HCT116 (cell line): ENCODE data around the gene CC2D2B. TPM values are rescaled to one million over a fixed set of nuclear protein-coding genes. Genes with fewer than 3 reads are reported as not detected.

Experiments
- ATAC-seq: fragments of 200-7000 bp; cut with Tn5 transposase; 2 replicates; pipeline ENCODE4 v1.9.1; 2020; ENCODE audit warnings: mild to moderate bottlenecking, moderate library complexity
- BruUV-seq: library from RNA; stranded (reverse); fragments of 400-500 nt; replicated peaks from 2 replicates; lab custom pipeline; 2021; lab: Mats Ljungman, UMichigan
- CTCF ChIA-PET: fragments of 300-600 bp; sonication (Branson Sonifier 250); formaldehyde crosslinking; loops from one replicate; lab custom pipeline; 2021; ENCODE audit warnings: antibody characterized with exemption; lab: Charles Lee
- POLR2A ChIA-PET: fragments of 300-600, 350-600 bp; sonication (Branson Sonifier 250); formaldehyde crosslinking; loops from one replicate; lab custom pipeline; 2021; ENCODE audit warnings: antibody characterized with exemption; lab: Charles Lee
- RAD21 ChIA-PET, 2 experiments: fragments of 300-600 bp; sonication (Branson Sonifier 250); formaldehyde crosslinking; loops; one replicate each; lab custom pipeline; 2023; ENCODE audit warnings: low total read pairs in 2 of 2; ENCODE audit not compliant: uncharacterized antibody in 2 of 2, unreplicated experiment in 2 of 2, low non-redundant PET in 1 of 2; lab: Charles Lee
- DNase-seq: peaks from one replicate; pipeline ENCODE4 v3.0.0-alpha.2; 2010; ENCODE audit warnings: low read depth, low spot score
- H2AFZ ChIP-seq: fragments of 200-600 bp; shearing (Covaris generic), sonication (generic); 2 replicates; pipeline ENCODE4 v1.6.1; 2017; ENCODE audit warnings: low read depth, mixed run types, mixed read lengths, antibody characterized with exemption, low read length; ENCODE audit not compliant: poor library complexity, severe bottlenecking
- H3K27ac ChIP-seq: 2 replicates; pipeline ENCODE4 v1.5.1; 2012; ENCODE audit warnings: low read depth, low read length
- H3K27me3 ChIP-seq: fragments of 200-600 bp; sonication (generic); 2 replicates; pipeline ENCODE4 v1.6.1; 2016; ENCODE audit warnings: mixed run types, low read length, mixed read lengths; ENCODE audit not compliant: insufficient read depth
- H3K36me3 ChIP-seq, 2 experiments: fragments of 200-500 bp in 1 of 2; fragments of 200-600 bp in 1 of 2; sonication (Bioruptor generic) in 1 of 2; sonication (generic) in 1 of 2; 2 replicates each; pipeline versions ENCODE4 v1.5.1 to v1.6.1; 2014 to 2016; ENCODE audit warnings: low read length in 2 of 2, inconsistent platforms in 1 of 2, mixed read lengths in 1 of 2, mixed run types in 1 of 2; ENCODE audit not compliant: insufficient read depth in 2 of 2, control insufficient read depth in 1 of 2
- H3K4me1 ChIP-seq, 2 experiments: fragments of 200-600 bp in 1 of 2; sonication (generic) in 1 of 2; 2 replicates each; pipeline versions ENCODE4 v1.5.1 to v1.6.1; 2012 to 2017; ENCODE audit warnings: low read length in 2 of 2, inconsistent platforms in 1 of 2, mild to moderate bottlenecking in 1 of 2, mixed read lengths in 1 of 2, mixed run types in 1 of 2, moderate library complexity in 1 of 2; ENCODE audit not compliant: insufficient read depth in 2 of 2, control insufficient read depth in 1 of 2
- H3K4me2 ChIP-seq: fragments of 200-600 bp; sonication (generic); 2 replicates; pipeline ENCODE4 v1.6.1; 2017; ENCODE audit warnings: mixed run types, low read length, mixed read lengths
- H3K4me3 ChIP-seq, 2 experiments: fragments of 200-600 bp in 1 of 2; sonication (generic) in 1 of 2; replicated peaks in 1 of 2; 2 replicates each; pipeline ENCODE4 v1.5.1; 2011 to 2016; ENCODE audit warnings: low read length in 2 of 2, control low read depth in 1 of 2, low read depth in 1 of 2, mild to moderate bottlenecking in 1 of 2, mixed read lengths in 1 of 2, mixed run types in 1 of 2
- H3K79me2 ChIP-seq: fragments of 200-600 bp; sonication (generic); 2 replicates; pipeline ENCODE4 v1.6.1; 2017; ENCODE audit warnings: mild to moderate bottlenecking, mixed run types, low read length, moderate library complexity, mixed read lengths; ENCODE audit not compliant: insufficient read depth
- H3K9ac ChIP-seq: fragments of 200-600 bp; sonication (generic); 2 replicates; pipeline ENCODE4 v1.6.1; 2016; ENCODE audit warnings: low read length, mixed read lengths
- H3K9me2 ChIP-seq: fragments of 200-600 bp; sonication (generic), shearing (Covaris generic); 2 replicates; pipeline ENCODE4 v1.6.1; 2017; ENCODE audit warnings: mixed run types, mild to moderate bottlenecking, moderate library complexity; ENCODE audit not compliant: insufficient read depth
- H3K9me3 ChIP-seq, 2 experiments: fragments of 200-500 bp in 1 of 2; fragments of 200-600 bp in 1 of 2; sonication (Bioruptor generic) in 1 of 2; sonication (generic) in 1 of 2; 2 replicates each; pipeline ENCODE4 v1.6.1; 2014 to 2017; ENCODE audit warnings: low read length in 2 of 2, mixed read lengths in 2 of 2, inconsistent platforms in 1 of 2, low read depth in 1 of 2, mild to moderate bottlenecking in 1 of 2, mixed run types in 1 of 2, moderate library complexity in 1 of 2; ENCODE audit not compliant: control insufficient read depth in 1 of 2, insufficient read depth in 1 of 2
- H4K20me1 ChIP-seq: fragments of 200-600 bp; sonication (generic), shearing (Covaris generic); 2 replicates; pipeline ENCODE4 v1.6.1; 2017; ENCODE audit warnings: mixed run types, mild to moderate bottlenecking, moderate library complexity; ENCODE audit not compliant: insufficient read depth
- CEBPB ChIP-seq: IDR thresholded peaks from 2 replicates; pipeline ENCODE4 v1.6.1; 2012; ENCODE audit warnings: low read depth
- EGR1 ChIP-seq: IDR thresholded peaks from 2 replicates; pipeline ENCODE4 v1.6.1; 2012; ENCODE audit warnings: low read depth
- ELF1 ChIP-seq: IDR thresholded peaks from 2 replicates; pipeline ENCODE4 v1.6.1; 2012; ENCODE audit warnings: low read depth, borderline replicate concordance
- EZH2 ChIP-seq: fragments of 200-600 bp; sonication (generic); IDR thresholded peaks from 2 replicates; pipeline ENCODE4 v1.6.1; 2017; ENCODE audit warnings: antibody characterized with exemption, mixed run types
- POLR2A ChIP-seq: IDR thresholded peaks from 2 replicates; pipeline ENCODE4 v1.7.0; 2011; ENCODE audit warnings: borderline replicate concordance; ENCODE audit not compliant: insufficient read depth, insufficient read length; ENCODE audit errors: extremely low read depth
- POLR2AphosphoS5 ChIP-seq: IDR thresholded peaks from 2 replicates; pipeline ENCODE4 v1.6.1; 2011; ENCODE audit warnings: mild to moderate bottlenecking, low read depth, low read length, moderate library complexity
- RAD21 ChIP-seq: IDR thresholded peaks from 2 replicates; pipeline ENCODE4 v1.6.1; 2012; ENCODE audit warnings: low read depth, mild to moderate bottlenecking
- SIN3A ChIP-seq: IDR thresholded peaks from 2 replicates; pipeline ENCODE4 v1.6.1; 2012; ENCODE audit warnings: low read depth
- TCF7L2 ChIP-seq: IDR thresholded peaks from 2 replicates; pipeline ENCODE4 v1.7.0; 2011; ENCODE audit warnings: borderline replicate concordance, inconsistent platforms; ENCODE audit not compliant: insufficient read depth, insufficient read length; ENCODE audit errors: extremely low read depth
- YY1 ChIP-seq: IDR thresholded peaks from 2 replicates; pipeline ENCODE4 v1.6.1; 2011; ENCODE audit warnings: low read length, low read depth, moderate library complexity, mild to moderate bottlenecking; ENCODE audit not compliant: insufficient replicate concordance; ENCODE audit errors: extremely low read depth
- ZNF274 ChIP-seq: fragments of 200-500 bp; sonication (Bioruptor generic); IDR thresholded peaks from 2 replicates; pipeline ENCODE4 v1.6.1; 2014; ENCODE audit warnings: mild to moderate bottlenecking, low read depth, low read length, inconsistent platforms
- intact Hi-C: fragments of 100-400 bp; cut with micrococcal nuclease; formaldehyde crosslinking; loops from 2 replicates; pipeline ENCODE4 v1.10.0; 2022
- total RNA-seq: library from RNA; stranded (reverse); gene quantifications from one replicate; pipeline ENCODE4 v1.2.1, GENCODE V29; 2021; ENCODE audit not compliant: unreplicated experiment
- TF ChIP-seq, protein P1 (sequence below): IDR thresholded peaks from 2 replicates; pipeline ENCODE4 v1.6.1; 2011; ENCODE audit warnings: mild to moderate bottlenecking, low read length, moderate library complexity; ENCODE audit not compliant: insufficient replicate concordance; ENCODE audit errors: extremely low read depth
- TF ChIP-seq, protein P2 (sequence below): IDR thresholded peaks from 2 replicates; pipeline ENCODE4 v1.6.1; 2012

The CC2D2B gene
- total RNA-seq, 1 experiment from 2014 or later, result 0.20 TPM

DNA sequence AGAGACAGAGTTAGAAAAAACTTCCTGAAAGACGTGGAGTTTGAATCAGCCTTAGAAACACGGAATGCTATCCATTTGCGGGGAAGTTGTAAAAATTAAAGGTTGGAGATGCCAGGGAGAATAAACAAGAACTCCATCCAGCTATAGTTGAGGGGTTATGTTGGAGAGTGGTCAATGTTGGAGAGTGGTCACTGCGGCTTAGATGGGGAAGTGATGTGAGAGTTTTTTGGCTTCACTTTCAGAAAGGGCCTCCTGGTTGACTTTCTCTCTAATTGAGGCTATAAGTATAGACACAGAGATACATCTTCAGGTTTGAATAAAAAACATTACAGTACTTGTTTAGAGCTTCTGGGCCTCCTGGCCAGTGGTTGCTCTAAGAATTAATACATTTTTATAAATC lies 675 bp downstream of the CC2D2B start:
- H3K4me1 ChIP-seq, result peaks cover 0 to 19% of the 10 kb centered on the region in 2 experiments; a peak in 1 of 4 replicates
- H3K9me2 ChIP-seq, result no peaks in the 10 kb centered on the region
- no peaks in the 10 kb centered on the region for H4K20me1 ChIP-seq
- no peaks in the 10 kb centered on the region for H3K27me3 ChIP-seq
- ChIA-PET RAD21 (interaction anchor here in 1 of 2 experiments (1.7 kb wide), 1 partner anchor 215 kb away, joined by 4 read pairs; the partner anchor contains the start of gene TCTN3), POLR2A (interaction anchor here (1.3 kb wide), 1 partner anchor 215 kb away, joined by 3 read pairs; the partner anchor contains the start of gene TCTN3), CTCF (interaction anchor here (2.1 kb wide), 1 partner anchor 215 kb away, joined by 6 read pairs; the partner anchor contains the start of gene TCTN3)
- H2AFZ ChIP-seq, result peak overlapping the region; percentile 82
- H3K36me3 ChIP-seq, result peaks cover 0 to 7% of the 10 kb centered on the region in 2 experiments; a peak in 3 of 4 replicates
- peak overlapping the region; percentile 91 for H3K4me2 ChIP-seq
- TF ChIP-seq SIN3A, result no peak
- TF ChIP-seq CEBPB, result no peak
- TF ChIP-seq ZNF274, result no peak
- no peak for TF ChIP-seq POLR2AphosphoS5
- no peak for TF ChIP-seq POLR2A
- no peak for TF ChIP-seq RAD21
- TF ChIP-seq TCF7L2, result no peak
- no peak for TF ChIP-seq EGR1
- TF ChIP-seq, protein P1, sequence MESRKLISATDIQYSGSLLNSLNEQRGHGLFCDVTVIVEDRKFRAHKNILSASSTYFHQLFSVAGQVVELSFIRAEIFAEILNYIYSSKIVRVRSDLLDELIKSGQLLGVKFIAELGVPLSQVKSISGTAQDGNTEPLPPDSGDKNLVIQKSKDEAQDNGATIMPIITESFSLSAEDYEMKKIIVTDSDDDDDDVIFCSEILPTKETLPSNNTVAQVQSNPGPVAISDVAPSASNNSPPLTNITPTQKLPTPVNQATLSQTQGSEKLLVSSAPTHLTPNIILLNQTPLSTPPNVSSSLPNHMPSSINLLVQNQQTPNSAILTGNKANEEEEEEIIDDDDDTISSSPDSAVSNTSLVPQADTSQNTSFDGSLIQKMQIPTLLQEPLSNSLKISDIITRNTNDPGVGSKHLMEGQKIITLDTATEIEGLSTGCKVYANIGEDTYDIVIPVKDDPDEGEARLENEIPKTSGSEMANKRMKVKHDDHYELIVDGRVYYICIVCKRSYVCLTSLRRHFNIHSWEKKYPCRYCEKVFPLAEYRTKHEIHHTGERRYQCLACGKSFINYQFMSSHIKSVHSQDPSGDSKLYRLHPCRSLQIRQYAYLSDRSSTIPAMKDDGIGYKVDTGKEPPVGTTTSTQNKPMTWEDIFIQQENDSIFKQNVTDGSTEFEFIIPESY, result no peak
- no peak for TF ChIP-seq YY1
- no peak for TF ChIP-seq ELF1
- no peak for TF ChIP-seq EZH2
- TF ChIP-seq, protein P2, sequence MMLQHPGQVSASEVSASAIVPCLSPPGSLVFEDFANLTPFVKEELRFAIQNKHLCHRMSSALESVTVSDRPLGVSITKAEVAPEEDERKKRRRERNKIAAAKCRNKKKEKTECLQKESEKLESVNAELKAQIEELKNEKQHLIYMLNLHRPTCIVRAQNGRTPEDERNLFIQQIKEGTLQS, result no peak
- H3K4me3 ChIP-seq, result peak overlapping the region; percentile 63 to 66; a peak in 3 of 4 replicates
- no peak overlapping the region for H3K27ac ChIP-seq
- no peaks in the 10 kb centered on the region for H3K9me3 ChIP-seq
- DNase-seq, result no peak
- BruUV-seq, result no TSS peak
- H3K9ac ChIP-seq, result no peak overlapping the region
- peaks cover 2% of the 10 kb centered on the region; the same call in 1 of the 2 replicates for H3K79me2 ChIP-seq
- intact Hi-C loops, result loop anchor here (10.0 kb wide), 1 partner anchor 216 kb away; no protein-coding TSS in a partner anchor
- no peak for ATAC-seq
